HepG2 (cell line): Measurements from ENCODE around the gene ARL16. TPM values are rescaled to one million over a fixed set of nuclear protein-coding genes. Genes with fewer than 3 reads are reported as not detected.

ENCODE experiments used
- ATAC-seq: fragments of 200-7000 bp; cut with Tn5 transposase; 3 replicates; pipeline ENCODE4 v1.9.1; 2020; ENCODE audit warnings: mild to moderate bottlenecking, moderate library complexity
- BruUV-seq: library from RNA; stranded (reverse); fragments of 400-500 nt; replicated peaks from 2 replicates; lab custom pipeline; 2021; lab: Mats Ljungman, UMichigan
- CTCF ChIA-PET: fragments of 300-600 bp; formaldehyde crosslinking; extraction: SDS; loops from one replicate; lab custom pipeline; 2021; ENCODE audit warnings: low total read pairs, inconsistent platforms, low intra/inter-chr PET ratio; lab: Yijun Ruan, JAX
- POLR2A ChIA-PET: fragments of 350-600 bp; sonication (Branson Sonifier 250); formaldehyde crosslinking; loops from one replicate; lab custom pipeline; 2020; ENCODE audit warnings: antibody characterized with exemption, inconsistent platforms; lab: Yijun Ruan, JAX
- DNase-seq: peaks from one replicate; pipeline ENCODE4 v3.0.0-alpha.2; 2015; ENCODE audit warnings: low spot score
- FAIRE-seq: peaks from 3 replicates; lab custom pipeline; 2011; peaks lifted over from hg19 to GRCh38; lab: Jason Lieb, UNC
- H2AFZ ChIP-seq: one replicate; pipeline ENCODE4 v1.6.1; 2011; ENCODE audit warnings: low read length, inconsistent platforms
- H3K27ac ChIP-seq: fragments of 300-600 bp; 3 replicates; pipeline ENCODE4 v1.8.0; 2011; ENCODE audit warnings: mixed run types, mild to moderate bottlenecking, mixed read lengths, low read length, inconsistent platforms; ENCODE audit not compliant: insufficient read depth; ENCODE audit errors: extremely low read length
- H3K27me3 ChIP-seq, 2 experiments: fragments of 200-600 bp in 1 of 2; 2 replicates in 1 of 2; 3 replicates in 1 of 2; pipeline versions ENCODE4 v1.6.0 to v1.8.0; 2011; ENCODE audit warnings: low read length in 2 of 2, mild to moderate bottlenecking in 2 of 2, moderate library complexity in 2 of 2, inconsistent platforms in 1 of 2; ENCODE audit not compliant: insufficient read depth in 2 of 2, control insufficient read depth in 1 of 2
- H3K36me3 ChIP-seq, 2 experiments: fragments of 200-600 bp in 1 of 2; replicated peaks in 1 of 2; 2 replicates in 1 of 2; 3 replicates in 1 of 2; pipeline versions ENCODE4 v1.5.1 to v1.8.0; 2011; ENCODE audit warnings: low read length in 2 of 2, inconsistent platforms in 1 of 2; ENCODE audit not compliant: insufficient read depth in 2 of 2, control insufficient read depth in 1 of 2
- H3K4me1 ChIP-seq: 2 replicates; pipeline ENCODE4 v1.5.1; 2012; ENCODE audit warnings: low read length, inconsistent platforms; ENCODE audit not compliant: insufficient read depth
- H3K4me2 ChIP-seq: 2 replicates; pipeline ENCODE4 v1.6.0; 2011; ENCODE audit warnings: low read depth, low read length, inconsistent platforms
- H3K4me3 ChIP-seq, 3 experiments: fragments of 200-600 bp in 1 of 3; sonication (generic), shearing (Covaris generic) in 1 of 3; replicated peaks in 1 of 3; 2 replicates each; pipeline ENCODE4 v1.5.1; 2011 to 2016; ENCODE audit warnings: low read length in 3 of 3, inconsistent platforms in 2 of 3, low read depth in 2 of 3, mild to moderate bottlenecking in 2 of 3, control low read depth in 1 of 3, mixed read lengths in 1 of 3; ENCODE audit not compliant: insufficient read depth in 1 of 3
- H3K79me2 ChIP-seq: one replicate; pipeline ENCODE4 v1.6.1; 2011; ENCODE audit warnings: low read length, inconsistent platforms; ENCODE audit not compliant: insufficient read depth
- H3K9ac ChIP-seq: 2 replicates; pipeline ENCODE4 v1.6.0; 2011; ENCODE audit warnings: mild to moderate bottlenecking, low read depth, low read length, inconsistent platforms; ENCODE audit not compliant: insufficient read depth
- H3K9me3 ChIP-seq: 2 replicates; pipeline ENCODE4 v1.5.1; 2012; ENCODE audit warnings: mild to moderate bottlenecking, low read length
- H4K20me1 ChIP-seq: 2 replicates; pipeline ENCODE4 v1.6.0; 2011; ENCODE audit warnings: inconsistent platforms, mild to moderate bottlenecking, low read length, moderate library complexity; ENCODE audit not compliant: insufficient read depth
- CEBPZ ChIP-seq: IDR thresholded peaks from 2 replicates; pipeline ENCODE4 v1.6.1; 2012; ENCODE audit warnings: low read length, improper control_type of control experiment
- EZH2 ChIP-seq: conservative IDR thresholded peaks from 2 replicates; pipeline ENCODE4 v1.6.1; 2012; ENCODE audit warnings: mild to moderate bottlenecking, low read depth, low read length, moderate library complexity
- GATAD1 ChIP-seq: IDR thresholded peaks from 2 replicates; pipeline ENCODE4 v1.6.1; 2016; ENCODE audit warnings: missing genetic modification reagents, missing compliant biosample characterization
- PBX2 ChIP-seq: IDR thresholded peaks from 2 replicates; pipeline ENCODE4 v1.6.1; 2016; ENCODE audit warnings: control low read depth
- ZNF138 ChIP-seq: sonication (generic); formaldehyde crosslinking; IDR thresholded peaks from 2 replicates; pipeline ENCODE4 v1.5.0; 2020; ENCODE audit warnings: mild to moderate bottlenecking, low read depth, missing genetic modification reagents
- ZNF280B ChIP-seq: sonication (generic); formaldehyde crosslinking; IDR thresholded peaks from 2 replicates; pipeline ENCODE4 v1.5.0; 2020; ENCODE audit warnings: missing genetic modification reagents, mild to moderate bottlenecking, borderline replicate concordance
- ZNF563 ChIP-seq: sonication (generic); formaldehyde crosslinking; IDR thresholded peaks from 2 replicates; pipeline ENCODE4 v1.8.0; 2022; ENCODE audit warnings: mild to moderate bottlenecking, moderate library complexity, missing genetic modification reagents
- ZSCAN22 ChIP-seq: sonication (generic); formaldehyde crosslinking; IDR thresholded peaks from 2 replicates; pipeline ENCODE4 v1.4.0; 2020; ENCODE audit warnings: mild to moderate bottlenecking, missing genetic modification reagents
- WGBS: methylation state at CpG from one replicate; pipeline ENCODE4 v1.1.6; 2017; ENCODE audit warnings: low lambda C conversion rate; 5-methylcytosine and 5-hydroxymethylcytosine counted together
- in situ Hi-C: cut with HindIII; loops from 2 replicates; pipeline ENCODE4 v1.10.0; 2017; ENCODE audit warnings: low pct_unique_long_range_greater_than_20kb; ENCODE audit not compliant: extremely low pct_ligation_motif_present
- intact Hi-C: fragments of 100-400 bp; cut with micrococcal nuclease; formaldehyde crosslinking; loops from one replicate; pipeline ENCODE4 v1.10.0; 2022; ENCODE audit not compliant: unreplicated experiment
- polyA plus RNA-seq, 8 experiments: library from polyadenylated mRNA; depleted of rRNA in 3 of 8; stranded (reverse) in 7 of 8; unstranded in 1 of 8; fragments of >200 nt; fragmentation: Illumina TruSeq in 4 of 8; extraction: Trizol in 4 of 8; gene quantifications; 2 replicates each; pipeline versions ENCODE4 v1.2.1 to v1.2.3, GENCODE V29; 2011 to 2016; ENCODE audit warnings: low read depth in 4 of 8, missing spikeins in 1 of 8, mixed read lengths in 1 of 8; ENCODE audit not compliant: insufficient read depth in 1 of 8
- total RNA-seq, 5 experiments: library from RNA; depleted of rRNA; stranded (reverse); fragments of >200 nt; fragmentation: Illumina TruSeq; extraction: Trizol; gene quantifications; 2 replicates each; pipeline ENCODE4 v1.2.3, GENCODE V29; 2016; ENCODE audit warnings: low read depth in 1 of 5

ARL16 gene
- total and polyA plus RNA-seq, 2 of the 13 experiments (the other 11 are each of a cell fraction or from before 2014, with no cell fraction given), result 20.8 to 30.8 TPM

- intact Hi-C loops (no loop called here), in situ Hi-C loops (no loop called here)
- Histone ChIP-seq H3K27ac (no peak overlapping the region), H3K4me1 (peaks cover 43% of the 10 kb centered on the region), H3K9me3 (no peaks in the 10 kb centered on the region), H3K79me2 (peaks cover 35% of the 10 kb centered on the region), H3K9ac (no peak overlapping the region), H4K20me1 (no peaks in the 10 kb centered on the region)
- WGBS, result 97% methylated on average over 17 of the region's 17 CpGs
- FAIRE-seq, result no peak
- DNase-seq, result no peak
- ChIA-PET POLR2A (interaction anchor here (3.3 to 4.5 kb wide), 3 partner anchors 9 to 31 kb away, joined by 26 to 68 read pairs (median 50); partner anchors contain the start of genes CCDC137, OXLD1 and SLC25A10), CTCF (no interaction called here)
- no peak for TF ChIP-seq ZSCAN22 (CRISPR knock-in tag)
- TF ChIP-seq ZNF280B (CRISPR knock-in tag), result no peak
- no peak for TF ChIP-seq ZNF138 (CRISPR knock-in tag)
- no peak for TF ChIP-seq ZNF563 (CRISPR knock-in tag)
- TF ChIP-seq EZH2, result no peak
- TF ChIP-seq PBX2, result no peak
- no peak for TF ChIP-seq GATAD1 (CRISPR knock-in tag)
- no peak for TF ChIP-seq CEBPZ
- TF ChIP-seq, all 625 proteins: peak for 0
- Histone ChIP-seq H3K4me3 (no peak overlapping the region), H3K36me3 (peaks cover 6 to 14% of the 10 kb centered on the region in 2 experiments; a peak in 4 of 5 replicates), H2AFZ (no peak overlapping the region), H3K4me2 (no peak overlapping the region), H3K27me3 (no peaks in the 10 kb centered on the region; a peak in 1 of 5 replicates)
- ATAC-seq, result no peak
- BruUV-seq, result no TSS peak
Measured at GRCh38 chr17:81681672-81682071, 1.9 kb downstream of the ARL16 start.
